T-helper 2 cell (primary cell): ENCODE measurements around the gene RPS17.
"Not testable (repeated sequence)": the region's sequence is repeated elsewhere in the genome, so short reads cannot be mapped to it uniquely, and the experiment has no call there.

Experiments used
- DNase-seq, 5 experiments: peaks; one replicate each; pipeline versions ENCODE4 v3.0.0 to v3.0.0-alpha.2; 2012 to 2022

The RPS17 gene

DNA sequence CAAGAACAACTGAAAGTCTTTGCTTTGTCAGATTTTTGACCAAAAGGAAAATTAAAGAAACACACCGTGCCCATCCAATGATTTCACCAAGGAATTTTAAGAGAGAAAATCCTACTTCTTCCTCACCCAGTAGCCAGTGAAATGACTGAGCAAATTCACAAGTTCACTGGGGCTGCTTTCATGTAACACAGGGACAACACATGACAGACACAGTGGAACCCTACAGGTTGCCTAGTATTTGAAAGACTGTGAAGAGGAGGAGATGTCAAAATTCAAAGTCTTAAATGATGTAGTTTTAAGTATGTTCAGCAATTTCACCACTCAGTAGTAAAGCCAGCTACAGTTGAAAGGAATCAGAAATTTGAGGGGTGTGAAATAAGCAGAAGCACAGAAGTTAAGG is 33.2 kb downstream of the RPS17 start:
- not testable (repeated sequence) for DNase-seq

GRCh38 chr15:82505842-82506241 is 34.4 kb downstream of the RPS17 start:
- DNase-seq = not testable (repeated sequence)

GRCh38 chr15:82504074-82504473 is 36.2 kb downstream of the RPS17 start:
- not testable (repeated sequence) for DNase-seq

DNA sequence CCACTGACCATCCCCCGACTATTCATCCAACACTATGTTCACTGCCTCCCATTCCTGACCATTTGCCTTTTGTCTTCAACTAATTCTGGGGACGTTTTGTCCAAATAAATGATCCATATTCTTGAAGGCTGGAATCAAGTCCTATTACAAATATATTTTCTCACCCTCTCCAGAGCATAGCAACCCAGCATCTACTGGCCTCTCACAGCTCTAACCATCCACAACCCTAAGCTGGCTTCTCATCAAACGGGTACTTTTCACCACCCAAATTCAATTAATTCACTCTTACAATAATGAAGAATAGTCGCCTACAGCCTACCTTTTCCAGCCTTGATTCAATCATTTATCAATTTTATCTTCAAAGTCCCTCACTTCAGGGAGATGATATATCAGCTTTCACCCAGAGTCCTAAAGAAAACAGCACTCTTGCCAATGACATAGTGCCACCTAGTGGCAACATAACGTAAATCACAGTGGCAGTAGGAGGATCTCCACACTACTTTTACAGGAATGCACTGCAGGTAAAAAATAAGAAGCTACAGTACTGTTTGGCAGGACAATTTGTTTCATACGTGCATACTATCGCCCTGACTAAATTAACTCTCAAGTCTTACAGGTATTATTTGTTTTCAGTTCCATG is 37.4 kb downstream of the RPS17 start:
- not testable (repeated sequence) for DNase-seq

- not testable (repeated sequence) for DNase-seq
These were observed 39.5 kb downstream of the RPS17 start for GRCh38 chr15:82500772-82501171.

- not testable (repeated sequence) for DNase-seq
These were observed 42.3 kb downstream of the RPS17 start for GRCh38 chr15:82497978-82498377.

- not testable (repeated sequence) for DNase-seq
These were observed 52.0 kb downstream of the RPS17 start for GRCh38 chr15:82488250-82488649.

DNA sequence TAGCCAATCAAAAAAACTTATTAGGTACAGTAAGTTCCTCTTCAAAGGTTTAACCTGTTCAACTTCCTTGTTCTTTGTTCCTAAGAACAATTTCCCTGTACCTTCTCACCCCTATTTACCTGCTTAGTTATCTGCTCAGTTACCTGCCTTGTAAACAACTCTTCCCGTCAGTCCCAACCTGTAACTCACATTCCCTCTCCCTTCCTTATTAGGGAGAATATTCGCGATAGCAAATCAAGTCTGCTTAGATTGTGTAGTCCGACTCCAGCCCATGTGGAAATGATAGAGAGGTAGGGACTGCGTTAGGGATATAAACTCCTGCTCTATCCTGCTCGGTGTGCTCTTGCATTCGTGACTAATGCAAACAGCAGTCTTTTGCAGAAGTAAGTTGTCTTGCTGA is 53.2 kb downstream of the RPS17 start:
- not testable (repeated sequence) for DNase-seq
